ENCODE data around the gene WDFY2. TPM values are rescaled to one million over a fixed set of nuclear protein-coding genes. Genes with fewer than 3 reads are reported as not detected.

WDFY2 gene
- total and polyA plus RNA-seq, 2 of the 13 experiments (the other 11 are each of a cell fraction or from before 2014, with no cell fraction given) = 22.6 to 27.0 TPM

GRCh38 chr13:51747438-51748434 is 163.5 kb downstream of the WDFY2 start:
- POLR2A ChIA-PET = interaction anchor here (1.0 to 1.4 kb wide), 2 partner anchors 17 to 295 kb away, joined by 3 to 4 read pairs; partner anchors contain the start of gene INTS6
- TF ChIP-seq, protein P1, sequence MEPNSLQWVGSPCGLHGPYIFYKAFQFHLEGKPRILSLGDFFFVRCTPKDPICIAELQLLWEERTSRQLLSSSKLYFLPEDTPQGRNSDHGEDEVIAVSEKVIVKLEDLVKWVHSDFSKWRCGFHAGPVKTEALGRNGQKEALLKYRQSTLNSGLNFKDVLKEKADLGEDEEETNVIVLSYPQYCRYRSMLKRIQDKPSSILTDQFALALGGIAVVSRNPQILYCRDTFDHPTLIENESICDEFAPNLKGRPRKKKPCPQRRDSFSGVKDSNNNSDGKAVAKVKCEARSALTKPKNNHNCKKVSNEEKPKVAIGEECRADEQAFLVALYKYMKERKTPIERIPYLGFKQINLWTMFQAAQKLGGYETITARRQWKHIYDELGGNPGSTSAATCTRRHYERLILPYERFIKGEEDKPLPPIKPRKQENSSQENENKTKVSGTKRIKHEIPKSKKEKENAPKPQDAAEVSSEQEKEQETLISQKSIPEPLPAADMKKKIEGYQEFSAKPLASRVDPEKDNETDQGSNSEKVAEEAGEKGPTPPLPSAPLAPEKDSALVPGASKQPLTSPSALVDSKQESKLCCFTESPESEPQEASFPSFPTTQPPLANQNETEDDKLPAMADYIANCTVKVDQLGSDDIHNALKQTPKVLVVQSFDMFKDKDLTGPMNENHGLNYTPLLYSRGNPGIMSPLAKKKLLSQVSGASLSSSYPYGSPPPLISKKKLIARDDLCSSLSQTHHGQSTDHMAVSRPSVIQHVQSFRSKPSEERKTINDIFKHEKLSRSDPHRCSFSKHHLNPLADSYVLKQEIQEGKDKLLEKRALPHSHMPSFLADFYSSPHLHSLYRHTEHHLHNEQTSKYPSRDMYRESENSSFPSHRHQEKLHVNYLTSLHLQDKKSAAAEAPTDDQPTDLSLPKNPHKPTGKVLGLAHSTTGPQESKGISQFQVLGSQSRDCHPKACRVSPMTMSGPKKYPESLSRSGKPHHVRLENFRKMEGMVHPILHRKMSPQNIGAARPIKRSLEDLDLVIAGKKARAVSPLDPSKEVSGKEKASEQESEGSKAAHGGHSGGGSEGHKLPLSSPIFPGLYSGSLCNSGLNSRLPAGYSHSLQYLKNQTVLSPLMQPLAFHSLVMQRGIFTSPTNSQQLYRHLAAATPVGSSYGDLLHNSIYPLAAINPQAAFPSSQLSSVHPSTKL (CRISPR knock-in tag; IDR thresholded peaks at IDR 0.05) = peak; percentile 89
- TF ChIP-seq ZNF121 (CRISPR knock-in tag; IDR thresholded peaks at IDR 0.05) = peak; percentile 99
- TF ChIP-seq, protein P2, sequence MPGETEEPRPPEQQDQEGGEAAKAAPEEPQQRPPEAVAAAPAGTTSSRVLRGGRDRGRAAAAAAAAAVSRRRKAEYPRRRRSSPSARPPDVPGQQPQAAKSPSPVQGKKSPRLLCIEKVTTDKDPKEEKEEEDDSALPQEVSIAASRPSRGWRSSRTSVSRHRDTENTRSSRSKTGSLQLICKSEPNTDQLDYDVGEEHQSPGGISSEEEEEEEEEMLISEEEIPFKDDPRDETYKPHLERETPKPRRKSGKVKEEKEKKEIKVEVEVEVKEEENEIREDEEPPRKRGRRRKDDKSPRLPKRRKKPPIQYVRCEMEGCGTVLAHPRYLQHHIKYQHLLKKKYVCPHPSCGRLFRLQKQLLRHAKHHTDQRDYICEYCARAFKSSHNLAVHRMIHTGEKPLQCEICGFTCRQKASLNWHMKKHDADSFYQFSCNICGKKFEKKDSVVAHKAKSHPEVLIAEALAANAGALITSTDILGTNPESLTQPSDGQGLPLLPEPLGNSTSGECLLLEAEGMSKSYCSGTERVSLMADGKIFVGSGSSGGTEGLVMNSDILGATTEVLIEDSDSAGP (CRISPR knock-in tag; IDR thresholded peaks at IDR 0.05; ENCODE audit: borderline replicate concordance) = 0 out of 2 replicates have a peak, but pooled peaks have one; percentile 38
- 0 out of 2 replicates have a peak, but pooled peaks have one; percentile 55 for TF ChIP-seq SOX13 (IDR thresholded peaks at IDR 0.05)
- peak in 1 of 2 experiments; percentile 89; a peak in 2 of 4 replicates for TF ChIP-seq SOX13 (CRISPR knock-in tag; conservative IDR thresholded peaks at IDR 0.05 in 1 of 2, IDR thresholded peaks at IDR 0.05 in 1 of 2)
- TF ChIP-seq KDM1A (CRISPR knock-in tag; IDR thresholded peaks at IDR 0.05) = peak; percentile 92; the same call in 1 of the 2 replicates
- no peak for TF ChIP-seq RFX1 (IDR thresholded peaks at IDR 0.05)
- no peak for TF ChIP-seq PTBP1 (IDR thresholded peaks at IDR 0.05; ENCODE audit: low read depth, low read length, poor library complexity, severe bottlenecking)
- TF ChIP-seq ZNF792 (CRISPR knock-in tag; IDR thresholded peaks at IDR 0.05) = no peak
- 0 out of 2 replicates have a peak, but pooled peaks have one; percentile 29 for TF ChIP-seq HNF1B (CRISPR knock-in tag; IDR thresholded peaks at IDR 0.05)
- TF ChIP-seq LCORL (IDR thresholded peaks at IDR 0.05) = no peak
- peak; percentile 58; the same call in 1 of the 2 replicates for TF ChIP-seq LCORL (CRISPR knock-in tag; IDR thresholded peaks at IDR 0.05)

More at GRCh38 chr13:51747438-51748434, 163.5 kb downstream of the WDFY2 start:
- H4K20me1 ChIP-seq (ENCODE audit: insufficient read depth, low read length) = no peaks in the 10 kb centered on the region
- H3K27ac ChIP-seq (ENCODE audit: extremely low read length, insufficient read depth, low read length) = peak overlapping the region; percentile 77
- no peak overlapping the region for H2AFZ ChIP-seq (ENCODE audit: low read length)
- no peaks in the 10 kb centered on the region for H3K27me3 ChIP-seq (ENCODE audit: control insufficient read depth in 1 of 2, insufficient read depth in 2 of 2, low read length in 2 of 2)
- no peak overlapping the region for H3K4me3 ChIP-seq (replicated peaks in 1 of 3; ENCODE audit: insufficient read depth in 1 of 3, low read depth in 2 of 3, low read length in 3 of 3)
- peak overlapping the region; percentile 50 for H3K9ac ChIP-seq (ENCODE audit: insufficient read depth, low read depth, low read length)
- H3K79me2 ChIP-seq (ENCODE audit: insufficient read depth, low read length) = no peaks in the 10 kb centered on the region
- ATAC-seq (peak; percentile 91), FAIRE-seq (no peak), DNase-seq (ENCODE audit: low spot score) (peak; percentile 93)
- in situ Hi-C loops (cut with HindIII; ENCODE audit: extremely low pct_ligation_motif_present, low pct_unique_long_range_greater_than_20kb) (no loop called here), intact Hi-C loops (cut with micrococcal nuclease; ENCODE audit: unreplicated experiment) (no loop called here)
- H3K4me1 ChIP-seq (ENCODE audit: insufficient read depth, low read length) = peaks cover 31% of the 10 kb centered on the region
- no TSS peak for BruUV-seq (replicated peaks)
- CTCF ChIA-PET (ENCODE audit: low intra/inter-chr PET ratio, low total read pairs) = no interaction called here
- H3K9me3 ChIP-seq (ENCODE audit: low read length) = peaks cover 15% of the 10 kb centered on the region
- 72% methylated on average over 9 of the region's 9 CpGs for WGBS (ENCODE audit: low lambda C conversion rate)
- H3K36me3 ChIP-seq (replicated peaks in 1 of 2; ENCODE audit: control insufficient read depth in 1 of 2, insufficient read depth in 2 of 2, low read length in 2 of 2) = peaks cover 4 to 56% of the 10 kb centered on the region in 2 experiments
- no peak overlapping the region for H3K4me2 ChIP-seq (ENCODE audit: low read depth, low read length)

Measured in HepG2 (cell line).